Measurements from ENCODE around the gene MCOLN3.
A peak's percentile ranks its signal among the peaks of the same experiment; 100 is the strongest.

MCOLN3 gene

GRCh38 chr1:85028151-85028550 lies 20.1 kb downstream of the MCOLN3 start:
- TF ChIP-seq PRDM2 (tag by site-specific recombination; IDR thresholded peaks at IDR 0.05; ENCODE audit: borderline replicate concordance), result no peak
- ChIA-PET CTCF (interaction anchor here (0.5 to 6.1 kb wide), 4 partner anchors 9 to 313 kb away, joined by 3 to 59 read pairs (median 4); no protein-coding TSS in a partner anchor), POLR2A (no interaction called here)

GRCh38 chr1:85027242-85027983 lies 20.9 kb downstream of the MCOLN3 start:
- no peaks in the 10 kb centered on the region for H3K9me3 ChIP-seq (ENCODE audit: control insufficient read depth, insufficient read depth, low read depth, low read length)
- no peak overlapping the region for H3K4me3 ChIP-seq (ENCODE audit: low read depth, low read length)
- no peak overlapping the region for H3K27ac ChIP-seq (ENCODE audit: extremely low read depth, low read depth, low read length)
- peaks cover 33 to 58% of the 10 kb centered on the region in 2 experiments for H3K36me3 ChIP-seq (ENCODE audit: control insufficient read depth in 2 of 2, insufficient read depth in 1 of 2, low read length in 2 of 2)
- H3K4me1 ChIP-seq (ENCODE audit: control insufficient read depth, insufficient read depth, low read length), result no peaks in the 10 kb centered on the region
- POLR2A ChIA-PET, result no interaction called here
- CTCF ChIA-PET, result interaction anchor here (0.5 to 6.1 kb wide), 5 partner anchors 10 to 314 kb away, joined by 3 to 59 read pairs (median 3); no protein-coding TSS in a partner anchor
- TF ChIP-seq ZNF654 (tag by site-specific recombination; IDR thresholded peaks at IDR 0.05; ENCODE audit: low read depth), result peak; percentile 18; the same call in 1 of the 2 replicates
- no peak for TF ChIP-seq MYNN (tag by site-specific recombination; IDR thresholded peaks at IDR 0.05; ENCODE audit: borderline replicate concordance)

More at GRCh38 chr1:85028151-85028550, 20.1 kb downstream of the MCOLN3 start:
- no peak overlapping the region for H3K27ac ChIP-seq (ENCODE audit: extremely low read depth, low read depth, low read length)
- H3K9me3 ChIP-seq (ENCODE audit: control insufficient read depth, insufficient read depth, low read depth, low read length), result no peaks in the 10 kb centered on the region
- peaks cover 27 to 59% of the 10 kb centered on the region in 2 experiments for H3K36me3 ChIP-seq (ENCODE audit: control insufficient read depth in 2 of 2, insufficient read depth in 1 of 2, low read length in 2 of 2)
- H3K4me1 ChIP-seq (ENCODE audit: control insufficient read depth, insufficient read depth, low read length), result no peaks in the 10 kb centered on the region
- H3K4me3 ChIP-seq (ENCODE audit: low read depth, low read length), result no peak overlapping the region

GRCh38 chr1:85025940-85026339 lies 22.4 kb downstream of the MCOLN3 start:
- peaks cover 34 to 67% of the 10 kb centered on the region in 2 experiments for H3K36me3 ChIP-seq (ENCODE audit: control insufficient read depth in 2 of 2, insufficient read depth in 1 of 2, low read length in 2 of 2)
- ChIA-PET POLR2A (no interaction called here), CTCF (interaction anchor here (0.6 to 6.1 kb wide), 3 partner anchors 68 to 1208 kb away, joined by 3 to 59 read pairs (median 4); no protein-coding TSS in a partner anchor)
- no peak overlapping the region for H3K4me3 ChIP-seq (ENCODE audit: low read depth, low read length)
- H3K4me1 ChIP-seq (ENCODE audit: control insufficient read depth, insufficient read depth, low read length), result no peaks in the 10 kb centered on the region
- H3K27ac ChIP-seq (ENCODE audit: extremely low read depth, low read depth, low read length), result no peak overlapping the region
- no peaks in the 10 kb centered on the region for H3K9me3 ChIP-seq (ENCODE audit: control insufficient read depth, insufficient read depth, low read depth, low read length)
- no peak for TF ChIP-seq ZBTB10 (tag by site-specific recombination; IDR thresholded peaks at IDR 0.05)
- TF ChIP-seq, protein P1, sequence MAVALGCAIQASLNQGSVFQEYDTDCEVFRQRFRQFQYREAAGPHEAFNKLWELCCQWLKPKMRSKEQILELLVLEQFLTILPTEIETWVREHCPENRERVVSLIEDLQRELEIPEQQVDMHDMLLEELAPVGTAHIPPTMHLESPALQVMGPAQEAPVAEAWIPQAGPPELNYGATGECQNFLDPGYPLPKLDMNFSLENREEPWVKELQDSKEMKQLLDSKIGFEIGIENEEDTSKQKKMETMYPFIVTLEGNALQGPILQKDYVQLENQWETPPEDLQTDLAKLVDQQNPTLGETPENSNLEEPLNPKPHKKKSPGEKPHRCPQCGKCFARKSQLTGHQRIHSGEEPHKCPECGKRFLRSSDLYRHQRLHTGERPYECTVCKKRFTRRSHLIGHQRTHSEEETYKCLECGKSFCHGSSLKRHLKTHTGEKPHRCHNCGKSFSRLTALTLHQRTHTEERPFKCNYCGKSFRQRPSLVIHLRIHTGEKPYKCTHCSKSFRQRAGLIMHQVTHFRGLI (tag by site-specific recombination; IDR thresholded peaks at IDR 0.05), result no peak
- TF ChIP-seq GFI1B (tag by site-specific recombination; IDR thresholded peaks at IDR 0.05), result no peak
- TF ChIP-seq ZNF785 (tag by site-specific recombination; IDR thresholded peaks at IDR 0.05), result no peak
- no peak for TF ChIP-seq ZSCAN30 (tag by site-specific recombination; IDR thresholded peaks at IDR 0.05)
- TF ChIP-seq ZNF76 (tag by site-specific recombination; IDR thresholded peaks at IDR 0.05; ENCODE audit: borderline replicate concordance, low read depth), result no peak
- TF ChIP-seq ZNF37A (tag by site-specific recombination; IDR thresholded peaks at IDR 0.05), result no peak
- no peak for TF ChIP-seq ZNF354C (tag by site-specific recombination; IDR thresholded peaks at IDR 0.05; ENCODE audit: borderline replicate concordance, low read depth)
- TF ChIP-seq ZNF114 (tag by site-specific recombination; IDR thresholded peaks at IDR 0.05), result no peak
- no peak for TF ChIP-seq OSR2 (tag by site-specific recombination; IDR thresholded peaks at IDR 0.05)
- TF ChIP-seq, protein P2, sequence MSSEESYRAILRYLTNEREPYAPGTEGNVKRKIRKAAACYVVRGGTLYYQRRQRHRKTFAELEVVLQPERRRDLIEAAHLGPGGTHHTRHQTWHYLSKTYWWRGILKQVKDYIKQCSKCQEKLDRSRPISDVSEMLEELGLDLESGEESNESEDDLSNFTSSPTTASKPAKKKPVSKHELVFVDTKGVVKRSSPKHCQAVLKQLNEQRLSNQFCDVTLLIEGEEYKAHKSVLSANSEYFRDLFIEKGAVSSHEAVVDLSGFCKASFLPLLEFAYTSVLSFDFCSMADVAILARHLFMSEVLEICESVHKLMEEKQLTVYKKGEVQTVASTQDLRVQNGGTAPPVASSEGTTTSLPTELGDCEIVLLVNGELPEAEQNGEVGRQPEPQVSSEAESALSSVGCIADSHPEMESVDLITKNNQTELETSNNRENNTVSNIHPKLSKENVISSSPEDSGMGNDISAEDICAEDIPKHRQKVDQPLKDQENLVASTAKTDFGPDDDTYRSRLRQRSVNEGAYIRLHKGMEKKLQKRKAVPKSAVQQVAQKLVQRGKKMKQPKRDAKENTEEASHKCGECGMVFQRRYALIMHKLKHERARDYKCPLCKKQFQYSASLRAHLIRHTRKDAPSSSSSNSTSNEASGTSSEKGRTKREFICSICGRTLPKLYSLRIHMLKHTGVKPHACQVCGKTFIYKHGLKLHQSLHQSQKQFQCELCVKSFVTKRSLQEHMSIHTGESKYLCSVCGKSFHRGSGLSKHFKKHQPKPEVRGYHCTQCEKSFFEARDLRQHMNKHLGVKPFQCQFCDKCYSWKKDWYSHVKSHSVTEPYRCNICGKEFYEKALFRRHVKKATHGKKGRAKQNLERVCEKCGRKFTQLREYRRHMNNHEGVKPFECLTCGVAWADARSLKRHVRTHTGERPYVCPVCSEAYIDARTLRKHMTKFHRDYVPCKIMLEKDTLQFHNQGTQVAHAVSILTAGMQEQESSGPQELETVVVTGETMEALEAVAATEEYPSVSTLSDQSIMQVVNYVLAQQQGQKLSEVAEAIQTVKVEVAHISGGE (tag by site-specific recombination; conservative IDR thresholded peaks at IDR 0.05; ENCODE audit: low read depth), result no peak
- no peak for TF ChIP-seq ZNF521 (tag by site-specific recombination; IDR thresholded peaks at IDR 0.05)
- no peak for TF ChIP-seq ZNF791 (tag by site-specific recombination; IDR thresholded peaks at IDR 0.05)
